ENCODE data around the gene SSBP4.
A peak's percentile ranks its signal among the peaks of the same experiment; 100 is the strongest.

Gene SSBP4

DNA sequence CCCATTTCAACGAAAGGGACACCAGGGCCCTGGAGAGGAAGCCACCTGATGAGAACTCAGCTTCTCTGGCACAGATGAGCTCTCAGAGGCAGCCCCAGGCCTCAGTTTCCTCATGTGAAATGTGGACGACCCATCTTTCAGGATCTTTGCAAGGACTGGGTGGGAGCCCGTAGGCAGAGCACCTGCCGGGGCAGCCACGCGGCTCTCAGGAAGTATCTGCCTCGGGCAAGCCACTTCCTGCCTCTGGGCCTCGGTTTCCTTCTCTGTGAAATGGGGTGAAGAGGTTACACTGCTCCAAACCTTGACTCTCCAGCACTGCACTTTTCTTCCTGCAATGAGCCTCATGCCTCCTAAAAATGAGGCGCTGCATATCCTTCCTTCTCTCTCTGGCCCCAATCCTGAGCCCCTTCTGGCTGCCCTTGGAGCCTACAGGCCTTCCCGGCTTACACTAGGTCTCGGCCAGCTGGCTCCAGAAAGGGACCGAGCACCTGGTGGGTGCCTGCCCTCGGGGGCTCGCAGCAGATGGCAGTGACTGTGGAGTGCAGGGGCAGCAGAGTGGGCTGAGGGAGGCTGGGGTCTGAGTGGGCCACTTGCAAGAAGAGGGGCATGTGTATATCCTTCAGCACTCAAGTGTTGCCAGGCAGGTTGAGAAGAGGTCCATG, 3.5 kb downstream of the SSBP4 start:
- no peak for DNase-seq

DNA sequence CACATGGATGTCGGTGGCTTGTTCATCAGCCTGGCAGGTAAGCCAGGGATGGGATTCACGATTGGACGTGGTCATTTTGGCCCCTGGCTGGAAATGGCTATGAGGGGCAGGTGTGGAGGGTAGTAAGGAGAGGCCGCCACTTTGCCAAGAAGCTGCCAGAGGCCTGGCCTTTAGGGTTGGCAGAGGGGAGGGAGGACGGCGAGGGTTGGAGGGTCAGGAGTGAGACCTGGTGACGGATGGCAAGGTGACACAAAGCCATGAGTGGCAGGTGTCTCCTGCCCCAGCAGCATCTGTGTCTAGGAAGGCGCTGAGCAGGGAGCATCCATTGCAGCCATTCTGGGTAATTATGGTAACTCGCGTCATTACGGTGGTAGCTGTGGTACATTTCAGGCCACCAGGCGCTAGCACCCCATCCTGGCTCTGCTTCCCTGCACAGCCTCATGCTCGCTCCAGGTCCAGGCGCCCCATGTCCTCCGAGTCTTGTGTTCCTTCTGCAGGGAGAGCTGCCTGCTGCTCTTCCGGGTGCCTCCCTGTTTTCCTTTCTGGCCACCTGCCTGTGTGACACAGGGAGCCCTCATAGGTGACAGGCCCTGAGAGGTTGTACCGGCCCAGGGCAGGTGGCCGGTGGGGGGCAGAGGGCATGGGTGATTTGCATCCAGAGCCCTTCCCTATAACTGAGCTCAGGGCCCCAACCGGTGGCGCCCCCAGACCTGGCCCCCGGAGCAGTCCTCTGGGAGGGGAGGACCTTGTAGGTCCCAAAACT, 4.2 kb downstream of the SSBP4 start:
- no peak for DNase-seq

DNA sequence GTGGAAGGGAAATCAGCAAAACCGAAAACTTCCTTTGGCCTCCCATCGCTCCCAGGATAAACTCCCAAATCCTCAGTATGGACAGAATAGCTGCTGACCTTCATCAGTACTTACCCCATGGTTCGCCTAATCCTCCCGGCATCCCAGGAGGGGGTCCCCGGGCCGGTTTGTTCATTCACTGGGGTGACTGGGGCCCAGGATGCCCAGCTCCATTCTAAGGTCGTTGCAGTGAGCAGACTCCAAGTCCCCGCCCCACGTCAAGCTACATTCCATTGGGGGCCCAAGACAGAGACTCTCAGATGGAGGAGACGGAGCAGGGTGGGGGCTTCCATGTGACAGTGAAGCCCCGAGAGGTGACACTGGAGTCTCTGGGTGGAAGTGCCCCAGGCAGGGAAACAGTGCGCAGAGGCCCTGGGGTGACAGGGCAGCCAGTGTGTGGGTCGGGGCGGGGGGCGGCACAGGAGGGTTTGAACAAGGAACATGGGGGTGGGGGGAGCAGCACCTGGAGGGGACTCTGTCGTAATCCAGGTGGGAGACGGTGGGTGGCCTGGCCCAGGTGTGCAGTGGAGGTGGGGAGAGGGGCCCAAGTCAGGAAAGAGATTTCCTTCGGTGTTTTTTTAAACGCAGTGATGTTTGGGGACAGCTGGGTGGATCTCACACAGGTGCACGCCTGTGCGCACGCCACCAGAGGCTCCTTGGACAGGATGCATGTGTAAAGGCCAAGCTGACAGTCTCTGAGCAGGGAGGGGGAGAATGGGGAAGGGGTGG, 5.1 kb downstream of the SSBP4 start:
- no peak for DNase-seq

DNA sequence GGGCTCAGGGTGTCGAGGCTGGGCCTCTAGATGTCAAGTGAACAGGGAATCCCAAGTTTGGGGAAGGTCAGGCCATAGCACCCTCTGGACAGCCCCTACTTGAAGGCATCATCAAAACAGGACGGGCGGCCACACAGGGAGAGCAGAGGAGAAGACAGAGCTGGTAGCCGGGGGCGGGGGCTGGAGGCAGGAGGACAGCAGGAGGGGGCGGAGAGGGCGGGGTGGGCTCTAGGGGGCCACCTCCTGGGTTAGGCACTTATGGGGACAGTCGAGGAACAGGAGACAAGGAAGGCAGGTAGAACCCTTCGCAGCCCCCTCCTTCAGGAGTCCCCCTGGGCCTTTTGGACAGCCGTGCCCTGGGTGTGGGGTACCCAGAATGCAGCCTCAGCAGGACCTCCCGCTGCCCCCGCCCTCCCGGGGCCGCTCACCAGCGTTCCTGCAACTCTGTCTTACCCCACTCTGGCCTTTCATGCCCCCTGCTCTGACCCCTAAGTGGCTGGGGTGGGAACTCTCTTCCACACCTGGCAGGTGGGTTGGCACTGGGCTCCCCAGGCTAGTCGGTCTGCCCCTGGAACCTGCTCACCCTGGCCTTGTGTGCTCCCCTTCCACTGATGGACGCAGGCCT, 5.8 kb downstream of the SSBP4 start:
- no peak for DNase-seq

DNA sequence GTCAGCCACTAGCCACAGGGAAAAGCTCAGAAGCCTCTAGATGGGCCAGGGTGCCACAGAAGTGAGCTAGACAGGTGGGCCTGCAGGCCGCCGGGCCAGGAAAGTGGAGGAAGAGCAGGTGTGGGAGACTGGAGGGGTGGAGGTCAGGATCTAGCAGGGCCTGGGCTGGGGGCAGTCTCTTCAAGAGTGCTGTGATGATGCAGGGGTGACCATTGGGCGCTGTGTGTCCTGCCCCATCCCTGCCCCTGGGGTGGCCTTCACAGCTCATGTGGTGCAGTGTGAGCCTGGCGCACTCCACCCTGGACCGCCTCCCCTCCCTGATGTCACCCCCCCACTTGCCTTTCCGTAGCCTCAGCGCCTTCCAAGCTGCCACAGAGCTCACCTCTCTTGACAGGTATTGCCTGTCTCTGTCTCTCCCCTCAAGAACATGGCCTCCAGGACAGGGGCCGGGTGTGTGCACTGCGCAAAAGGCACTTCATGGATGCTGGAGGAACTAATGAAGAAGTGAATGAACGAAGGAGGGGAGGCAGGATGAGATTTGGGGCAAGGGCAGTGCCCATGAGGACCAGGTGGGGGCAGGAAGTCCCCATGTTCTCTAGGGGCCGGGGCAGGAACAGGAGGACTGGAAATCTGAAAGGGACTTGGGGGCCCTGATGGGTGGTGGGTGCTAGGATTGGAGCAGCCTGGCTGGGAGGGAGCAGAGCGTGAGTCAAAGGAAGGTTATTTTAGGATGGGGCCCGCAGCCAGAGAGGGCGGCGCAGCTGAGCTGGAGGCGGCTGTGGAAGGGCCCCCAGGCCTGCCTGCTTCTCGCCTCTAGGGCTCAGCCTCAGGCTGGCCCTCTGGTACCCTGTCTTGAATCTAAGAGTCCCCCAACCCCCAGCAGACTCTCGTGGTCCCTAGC, 6.6 kb downstream of the SSBP4 start:
- DNase-seq = no peak

DNA sequence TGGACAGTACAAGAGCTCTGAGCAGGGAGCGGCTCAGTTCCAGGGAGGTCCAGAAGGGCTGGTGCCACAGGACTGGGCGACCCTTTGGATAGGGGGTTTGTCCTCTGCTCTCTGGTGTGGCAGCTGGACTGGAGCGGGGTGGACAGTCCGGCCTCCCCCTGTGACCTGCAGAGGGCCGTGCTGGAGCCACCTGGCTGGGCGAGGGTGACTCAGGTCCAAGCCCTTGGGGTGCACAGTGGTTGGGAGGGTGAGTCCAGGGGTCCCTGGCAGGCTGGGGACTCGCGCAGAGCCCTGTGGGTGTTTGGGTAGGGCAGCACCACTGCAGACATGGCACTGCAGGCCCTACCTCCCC, 7.2 kb downstream of the SSBP4 start:
- no peak for DNase-seq

DNA sequence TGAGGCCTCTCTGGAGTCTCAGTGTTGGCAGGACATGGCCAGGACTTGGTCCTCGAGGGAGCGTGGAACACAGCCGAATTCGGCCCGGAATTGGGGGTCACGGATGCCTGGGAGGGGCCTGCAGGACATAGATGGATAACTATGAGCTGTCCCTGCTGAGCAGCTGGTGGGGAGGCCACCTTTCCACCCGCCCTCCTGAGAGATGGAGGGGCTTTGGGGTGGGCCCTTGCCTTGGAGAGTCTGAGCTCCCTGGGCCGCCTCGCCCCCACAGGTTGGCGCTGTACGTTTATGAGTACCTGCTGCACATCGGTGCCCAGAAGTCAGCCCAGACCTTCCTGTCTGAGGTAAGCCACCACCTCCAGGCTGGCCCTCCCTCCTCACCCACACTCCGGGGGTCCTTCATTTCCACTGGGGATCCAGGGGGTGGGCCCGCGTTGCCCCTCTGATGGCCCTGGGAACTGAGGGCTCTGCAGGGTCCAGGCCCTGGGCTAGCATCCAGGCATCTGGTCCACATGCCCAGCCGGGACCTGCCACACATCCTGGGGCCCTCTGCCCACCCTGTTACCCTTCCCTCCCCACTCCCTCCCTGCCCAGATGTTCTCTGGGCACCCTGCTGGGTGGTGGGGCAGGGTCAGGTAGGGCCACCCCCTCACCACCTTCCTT, 8.0 kb downstream of the SSBP4 start:
- DNase-seq = no peak

DNA sequence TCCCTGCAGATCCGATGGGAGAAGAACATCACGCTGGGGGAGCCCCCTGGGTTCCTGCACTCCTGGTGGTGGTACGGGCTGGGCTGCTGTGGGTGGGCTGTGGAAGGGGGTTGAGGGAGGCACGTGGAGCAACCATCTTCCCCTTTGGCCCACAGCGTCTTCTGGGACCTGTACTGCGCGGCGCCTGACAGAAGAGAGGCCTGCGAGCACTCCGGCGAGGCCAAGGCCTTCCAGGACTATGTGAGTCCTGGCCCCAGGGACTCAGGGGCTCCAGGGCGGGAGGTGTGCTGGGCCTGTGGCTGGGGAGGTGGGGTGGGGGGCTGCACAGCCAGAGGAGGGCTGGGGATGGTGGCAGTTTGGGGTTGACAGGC, 8.5 kb downstream of the SSBP4 start:
- DNase-seq = no peak

DNA sequence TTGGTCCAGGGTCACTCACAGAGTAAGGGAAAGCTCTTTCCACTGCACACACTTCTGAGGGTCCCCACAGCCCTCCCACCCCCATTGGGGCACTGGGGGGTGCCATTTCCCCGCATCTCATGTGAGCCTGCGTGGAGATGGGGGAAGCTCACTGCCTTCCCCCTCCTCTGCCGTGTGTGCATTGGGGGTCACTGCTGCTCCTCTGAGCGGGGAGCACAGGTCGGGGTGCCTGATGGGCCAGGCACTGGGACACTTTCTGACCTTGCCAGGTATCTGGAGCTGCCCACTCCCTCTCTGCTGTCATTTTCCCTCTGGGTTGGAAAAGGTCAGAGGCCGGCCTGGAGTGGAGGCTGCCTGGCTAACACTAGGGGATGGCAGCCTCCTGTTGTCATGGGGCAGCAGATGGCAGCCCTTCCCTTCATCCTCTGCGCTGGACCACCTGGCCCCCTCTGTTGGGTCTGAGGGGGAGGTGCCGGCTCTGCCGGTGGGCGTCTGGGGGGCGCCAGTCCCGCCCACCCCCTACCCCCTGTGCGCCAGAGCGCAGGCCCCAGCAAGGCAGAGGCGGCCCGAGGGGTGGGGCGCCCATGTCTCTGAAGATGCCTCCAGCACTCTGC, 9.1 kb downstream of the SSBP4 start:
- DNase-seq = no peak

DNA sequence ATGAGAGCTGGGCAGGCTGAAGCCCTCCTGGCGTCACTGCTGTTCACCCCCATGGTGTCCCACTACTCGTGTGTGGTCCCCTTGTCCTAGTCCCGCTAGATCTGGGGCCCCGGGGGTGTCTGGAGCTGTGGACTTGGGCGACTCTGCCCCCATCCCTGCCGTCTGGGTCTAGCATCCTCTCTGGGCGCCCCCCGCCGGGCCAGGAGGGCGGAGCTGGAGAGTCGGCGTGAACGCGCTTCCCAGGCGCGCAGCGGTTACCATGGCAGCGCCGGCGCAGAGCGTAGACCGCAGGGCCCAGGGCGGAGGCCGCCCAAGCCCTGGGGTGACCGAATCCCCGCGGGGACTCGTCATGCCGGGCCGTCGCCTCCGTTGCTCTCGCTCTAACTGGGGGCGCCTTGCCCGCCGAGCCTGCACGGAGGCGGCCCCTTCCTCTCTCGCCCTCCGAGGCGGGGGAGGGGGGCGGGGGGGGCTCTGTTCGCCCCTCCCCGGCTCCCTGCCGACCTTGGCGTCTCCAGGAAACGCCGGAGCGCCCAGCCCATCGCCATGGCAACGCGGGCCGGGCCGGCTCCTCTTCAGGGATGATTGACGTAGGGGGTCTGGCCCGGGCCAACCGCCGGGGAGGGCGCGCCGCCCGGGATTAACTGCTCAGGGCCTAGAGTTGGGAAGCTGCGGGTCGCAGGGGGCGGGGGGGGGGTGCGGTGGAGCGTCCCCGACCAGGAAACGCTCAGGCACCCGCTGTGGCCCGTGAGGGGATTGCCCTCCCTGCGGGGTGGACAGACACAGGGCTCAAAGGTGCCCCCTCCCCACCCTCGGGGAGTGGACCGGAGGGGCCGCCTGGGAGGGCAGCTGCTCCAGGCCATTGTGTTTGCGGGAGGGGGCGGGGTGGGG, 9.8 kb downstream of the SSBP4 start:
- DNase-seq = peak; percentile 64 to 88

DNA sequence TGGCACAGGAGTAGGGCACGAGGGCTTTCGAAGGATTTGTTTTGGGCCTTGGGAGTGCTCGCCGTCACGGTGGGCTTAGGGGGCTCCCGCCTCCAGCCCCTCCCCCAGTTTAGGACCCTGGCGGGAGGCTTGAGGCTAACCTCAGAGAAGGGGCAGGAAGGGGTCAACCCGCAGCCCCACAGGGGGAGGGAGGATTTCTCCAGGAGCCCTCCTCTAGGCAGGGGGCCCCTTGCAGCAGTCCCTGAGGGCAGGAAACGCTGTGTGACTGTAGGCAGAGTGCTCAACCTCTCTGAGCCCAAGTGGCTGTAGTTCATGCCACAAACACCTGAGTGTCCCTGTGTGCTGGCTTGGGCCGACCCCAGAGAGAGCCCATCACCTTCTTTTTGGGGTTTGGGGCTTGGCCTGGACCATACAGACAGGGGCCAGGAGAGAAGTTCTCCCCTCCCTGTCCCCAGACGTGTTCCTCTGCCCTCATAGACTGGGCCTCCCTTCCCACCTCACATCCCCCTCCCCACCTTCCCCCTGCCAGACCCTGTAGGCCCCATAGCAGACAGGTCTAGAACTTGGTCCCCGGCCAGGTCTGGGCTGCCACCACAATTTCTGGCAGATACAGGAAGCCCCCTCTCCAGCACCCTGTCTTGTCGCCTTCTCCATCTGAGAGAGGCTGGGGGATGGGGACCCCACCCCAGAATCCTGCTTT, 10.7 kb downstream of the SSBP4 start:
- DNase-seq = no peak

DNA sequence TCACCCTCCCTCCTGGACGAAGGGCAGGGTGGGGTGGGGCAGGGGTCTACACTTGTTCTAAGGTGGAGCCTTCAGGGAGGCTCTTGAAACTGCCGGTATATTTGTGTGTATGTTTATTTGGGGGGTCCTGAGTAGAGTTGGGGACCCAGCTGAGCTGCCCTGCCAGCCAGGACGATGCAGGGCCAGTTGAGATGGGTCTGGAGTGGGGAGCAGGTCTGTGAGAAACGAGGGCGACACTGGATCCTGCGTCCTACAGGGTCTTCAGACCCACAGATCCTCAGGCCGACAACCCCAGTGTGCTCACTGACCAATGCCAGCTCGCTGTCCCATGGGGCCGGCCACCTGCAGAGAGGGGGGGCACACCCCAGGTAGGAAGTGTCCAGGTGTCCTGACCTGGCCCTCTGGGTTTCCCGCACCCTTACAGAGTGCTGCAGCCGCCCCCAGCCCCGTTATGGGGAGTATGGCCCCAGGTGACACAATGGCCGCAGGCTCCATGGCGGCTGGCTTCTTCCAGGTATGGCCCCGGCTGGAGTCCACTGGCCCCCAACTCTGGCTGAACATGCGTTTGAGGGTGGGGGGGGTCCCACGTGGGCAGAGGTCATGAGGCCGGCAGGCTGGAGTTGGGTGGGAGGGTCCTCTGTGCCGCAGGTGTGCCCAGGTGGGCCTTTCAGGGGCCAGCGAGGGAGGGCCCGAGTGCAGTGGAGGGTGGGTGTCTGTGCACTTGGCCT, 11.4 kb downstream of the SSBP4 start:
- DNase-seq = no peak

DNA sequence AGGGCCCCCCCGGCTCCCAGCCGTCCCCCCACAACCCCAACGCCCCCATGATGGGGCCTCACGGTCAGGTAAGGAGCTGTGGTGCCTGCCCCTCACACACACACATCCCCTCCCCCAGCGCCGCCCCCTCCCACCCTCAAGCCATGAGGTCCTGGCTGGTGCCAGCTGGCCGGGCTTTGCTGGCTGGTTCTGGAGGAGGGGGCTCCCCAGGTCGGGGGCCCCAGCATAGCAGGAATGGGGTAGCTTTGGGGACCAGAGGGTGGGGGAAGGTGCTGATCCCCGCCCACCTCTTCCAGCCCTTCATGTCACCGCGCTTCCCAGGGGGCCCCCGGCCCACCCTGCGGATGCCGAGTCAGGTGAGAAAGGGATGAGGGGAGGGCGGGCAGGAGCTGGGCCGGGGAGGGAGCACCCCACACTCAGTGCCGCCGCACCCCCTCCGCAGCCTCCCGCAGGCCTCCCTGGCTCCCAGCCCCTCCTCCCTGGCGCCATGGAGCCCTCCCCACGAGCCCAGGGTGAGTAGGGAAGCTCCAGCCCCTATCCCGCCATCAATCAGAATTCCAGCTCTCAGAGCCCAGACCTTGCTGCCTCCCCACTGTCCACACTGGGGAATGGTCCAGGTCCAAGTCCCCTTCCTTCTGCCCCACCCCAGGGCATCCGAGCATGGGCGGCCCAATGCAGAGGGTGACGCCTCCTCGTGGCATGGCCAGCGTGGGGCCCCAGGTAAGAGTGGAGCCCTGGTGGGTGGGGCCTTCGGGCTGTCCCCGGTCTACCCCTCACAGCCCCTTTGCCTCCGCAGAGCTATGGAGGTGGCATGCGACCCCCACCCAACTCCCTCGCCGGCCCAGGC, 12.4 kb downstream of the SSBP4 start:
- DNase-seq = no peak

DNA sequence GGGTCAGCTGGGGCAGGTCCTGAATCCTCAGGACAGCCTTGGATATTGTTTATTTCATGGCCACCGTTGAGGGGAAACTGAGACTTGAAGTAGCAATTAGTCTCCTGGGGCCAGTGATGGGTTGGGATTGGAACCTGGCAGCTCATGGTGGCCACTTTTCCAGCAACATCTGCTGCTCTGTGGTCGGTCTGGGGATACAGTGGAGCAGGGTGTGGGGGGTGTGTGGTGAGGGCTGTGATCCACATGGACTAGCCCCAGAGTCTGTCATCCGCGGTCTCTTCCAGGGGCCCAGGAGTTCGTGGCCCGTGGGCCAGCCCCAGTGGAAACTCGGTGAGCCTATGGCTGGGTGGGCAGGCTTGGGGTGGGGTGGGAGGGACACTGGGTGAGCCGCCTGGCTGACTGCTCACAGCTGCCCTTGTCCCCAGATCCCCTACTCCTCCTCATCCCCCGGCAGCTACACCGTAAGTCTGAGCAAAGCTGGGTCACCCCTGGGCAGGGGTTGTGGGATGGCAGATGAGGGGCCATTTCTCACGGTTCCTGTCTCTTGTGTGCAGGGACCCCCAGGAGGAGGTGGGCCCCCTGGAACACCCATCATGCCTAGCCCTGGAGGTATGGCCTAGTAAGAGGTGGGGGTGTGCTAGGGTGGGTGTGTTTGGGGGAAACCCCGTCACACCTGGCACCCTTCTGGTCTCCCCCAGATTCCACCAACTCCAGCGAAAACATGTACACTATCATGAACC, 13.2 kb downstream of the SSBP4 start:
- DNase-seq = no peak

DNA sequence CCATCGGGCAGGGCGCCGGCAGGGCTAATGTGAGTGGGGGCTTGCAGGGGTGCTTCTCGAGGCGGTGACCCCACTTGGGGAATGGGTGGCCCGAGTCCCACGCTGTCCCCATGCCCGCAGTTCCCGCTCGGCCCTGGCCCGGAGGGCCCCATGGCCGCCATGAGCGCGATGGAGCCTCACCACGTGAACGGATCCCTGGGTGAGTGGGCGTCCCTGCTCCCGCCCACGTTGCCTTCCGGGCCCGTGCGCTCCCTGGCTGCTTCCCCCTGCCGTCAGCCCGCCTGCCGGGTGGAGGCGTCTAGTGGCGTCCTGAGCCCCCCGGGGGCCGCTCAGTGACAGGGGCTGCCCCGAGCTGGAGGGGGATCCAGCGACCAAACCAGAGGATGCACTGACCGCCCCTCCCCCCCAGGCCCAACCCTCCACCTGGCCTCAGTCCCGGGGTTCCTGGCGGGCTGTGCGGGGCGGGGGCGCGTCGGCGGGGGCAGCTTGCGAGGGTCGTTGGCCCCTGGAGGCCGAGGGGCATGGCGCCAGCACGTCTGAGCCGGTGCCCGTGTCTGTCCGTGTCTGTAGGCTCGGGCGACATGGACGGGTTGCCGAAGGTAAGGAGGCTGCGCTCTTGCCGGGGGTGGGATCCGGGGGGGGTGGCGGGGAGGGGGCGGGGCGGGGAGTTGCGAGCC, 14.0 kb downstream of the SSBP4 start:
- DNase-seq = peak in 1 of 2 experiments; percentile 38

DNA sequence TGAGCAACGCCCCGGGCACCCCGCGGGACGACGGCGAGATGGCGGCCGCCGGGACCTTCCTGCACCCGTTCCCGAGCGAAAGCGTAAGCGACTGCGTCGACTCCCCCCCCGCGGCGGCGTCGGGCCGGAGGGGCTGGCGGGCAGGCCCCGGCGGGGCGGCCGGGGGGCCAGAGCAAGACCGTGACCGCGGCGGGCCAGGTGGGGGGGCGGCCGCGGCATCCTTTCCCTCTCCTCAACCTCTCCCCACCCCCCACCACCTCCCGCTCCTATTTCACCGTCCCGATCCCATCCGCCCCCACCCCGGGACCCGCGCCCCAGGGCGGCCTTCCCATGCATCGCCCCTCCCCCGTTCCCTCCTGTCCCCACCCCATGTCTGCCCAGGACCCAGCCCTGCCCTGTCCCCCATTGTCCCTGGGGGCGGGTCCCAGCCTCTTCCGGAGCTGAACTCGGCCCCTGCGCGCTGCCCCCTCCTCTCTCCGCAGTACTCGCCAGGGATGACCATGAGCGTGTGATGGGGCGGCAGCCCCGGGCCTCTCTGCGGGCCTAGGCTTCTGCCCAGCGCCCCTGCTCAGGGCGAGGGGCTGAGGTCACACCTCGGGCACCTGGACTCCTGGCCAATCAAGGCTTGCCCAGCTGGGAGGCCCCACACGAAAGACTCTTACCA, 14.7 kb downstream of the SSBP4 start:
- DNase-seq = peak in 1 of 2 experiments; percentile 57
